ENCODE measurements around the gene EXOC4. TPM values are rescaled to one million over a fixed set of nuclear protein-coding genes. Genes with fewer than 3 reads are reported as not detected.

Gene EXOC4
- total and polyA plus RNA-seq, 2 of the 8 experiments (the other 6 are each of a cell fraction or from before 2014, with no cell fraction given), result 27.0 to 67.3 TPM

GRCh38 chr7:134078991-134079390 lies 826.1 kb downstream of the EXOC4 start (continued):
- TF ChIP-seq YY1 (IDR thresholded peaks at IDR 0.05; ENCODE audit: low read depth, low read length), result no peak
- TF ChIP-seq SIRT6 (IDR thresholded peaks at IDR 0.05; ENCODE audit: low read length), result no peak
- no peak for TF ChIP-seq ATF2 (IDR thresholded peaks at IDR 0.05; ENCODE audit: low read length)
- no peak for TF ChIP-seq TBP (IDR thresholded peaks at IDR 0.05; ENCODE audit: low read depth, low read length)
- TF ChIP-seq CHD1 (IDR thresholded peaks at IDR 0.05; ENCODE audit: low read depth, low read length), result no peak
- no peak for TF ChIP-seq BACH1 (IDR thresholded peaks at IDR 0.05; ENCODE audit: low read length)
- no peak for TF ChIP-seq CHD2 (IDR thresholded peaks at IDR 0.05; ENCODE audit: low read length)
- TF ChIP-seq GTF2F1 (IDR thresholded peaks at IDR 0.05; ENCODE audit: borderline replicate concordance, low read depth, low read length), result no peak
